Right renal cortex interstitium (tissue), 3 donors: ENCODE data around the gene FAM168A. TPM values are rescaled to one million over a fixed set of nuclear protein-coding genes. Genes with fewer than 3 reads are reported as not detected.

Source experiments
- DNase-seq, 3 donors: peaks; one replicate each; pipeline ENCODE4 v3.0.0-alpha.2; 2013; ENCODE audit warnings: low read depth in 3 of 3, low spot score in 2 of 3
- polyA plus RNA-seq, 3 donors: library from polyadenylated mRNA; unstranded; fragments of 120-200 nt; gene quantifications; one replicate each; pipeline ENCODE4 v1.2.1, GENCODE V29; 2013; ENCODE audit not compliant: insufficient read length in 3 of 3

Gene FAM168A
- polyA plus RNA-seq, 3 donors = 40.3 to 43.6 (median 40.4) TPM

DNA sequence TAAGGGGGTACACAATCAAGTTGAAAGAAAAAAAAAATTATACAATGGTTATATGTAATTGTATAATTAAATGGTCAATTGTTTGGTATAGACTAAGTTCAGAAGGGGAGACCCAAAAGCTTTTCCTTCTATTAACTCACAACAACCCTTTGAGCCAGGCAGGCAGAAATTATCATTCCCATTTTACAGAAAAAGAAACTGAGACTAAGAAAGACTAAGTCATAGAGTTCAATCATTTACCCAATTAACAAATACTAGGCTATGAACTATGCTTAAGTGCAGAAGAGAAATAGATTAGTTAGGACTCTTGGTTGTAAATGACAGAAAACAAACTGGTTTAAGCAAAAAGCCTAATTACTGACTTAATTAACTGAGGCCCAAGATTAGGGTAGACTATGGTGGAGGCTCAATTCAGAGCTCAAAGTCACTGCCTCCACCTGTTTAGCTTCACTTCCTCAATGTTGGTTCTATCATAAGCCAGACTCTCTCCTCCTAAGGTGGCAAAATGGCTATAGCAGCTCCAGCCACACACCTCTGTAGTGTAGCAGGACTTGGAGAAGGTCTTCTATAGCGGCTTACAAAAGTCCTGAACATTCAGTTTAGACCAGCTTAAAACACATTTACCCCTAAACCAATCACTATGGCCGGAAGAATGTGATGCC, 34.2 kb downstream of the FAM168A start:
- DNase-seq = no peak

DNA sequence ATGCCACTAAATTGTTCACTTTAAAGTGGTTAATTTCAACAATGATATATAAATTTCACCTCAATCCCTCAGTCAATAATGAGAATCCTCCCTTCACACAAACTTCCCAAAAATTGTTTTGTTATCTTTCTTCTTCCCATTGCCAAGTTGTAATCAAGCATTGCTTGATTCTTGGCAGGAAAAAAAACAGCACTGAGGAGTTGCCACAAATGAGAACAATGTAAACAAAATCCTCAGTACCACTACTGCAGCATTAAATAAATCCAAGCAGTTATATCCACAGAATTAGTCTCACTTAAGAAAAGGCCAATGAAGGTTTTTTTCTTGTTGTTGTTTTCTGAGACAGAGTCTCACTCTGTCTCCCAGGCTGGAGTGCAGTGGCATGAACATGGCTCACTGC, 38.2 kb downstream of the FAM168A start:
- no peak for DNase-seq

DNA sequence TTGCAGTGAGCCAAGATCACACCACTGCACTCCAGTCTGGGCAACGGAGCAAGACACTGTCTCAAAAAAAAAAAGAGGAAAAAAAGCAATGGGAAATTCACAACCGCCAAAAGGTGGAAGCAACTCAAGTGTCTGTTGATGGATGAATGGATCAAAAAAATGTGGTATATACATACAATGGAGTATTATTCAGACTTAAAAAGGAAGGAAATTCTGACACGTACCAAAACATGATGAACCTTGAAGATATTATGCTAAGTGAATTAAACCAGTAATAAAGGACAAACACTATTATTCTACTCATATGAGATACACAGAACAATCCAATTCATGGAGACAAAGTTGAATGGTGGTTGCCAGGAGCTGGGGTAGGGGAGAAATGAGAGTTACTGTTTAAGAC, 40.9 kb downstream of the FAM168A start:
- no peak for DNase-seq

DNA sequence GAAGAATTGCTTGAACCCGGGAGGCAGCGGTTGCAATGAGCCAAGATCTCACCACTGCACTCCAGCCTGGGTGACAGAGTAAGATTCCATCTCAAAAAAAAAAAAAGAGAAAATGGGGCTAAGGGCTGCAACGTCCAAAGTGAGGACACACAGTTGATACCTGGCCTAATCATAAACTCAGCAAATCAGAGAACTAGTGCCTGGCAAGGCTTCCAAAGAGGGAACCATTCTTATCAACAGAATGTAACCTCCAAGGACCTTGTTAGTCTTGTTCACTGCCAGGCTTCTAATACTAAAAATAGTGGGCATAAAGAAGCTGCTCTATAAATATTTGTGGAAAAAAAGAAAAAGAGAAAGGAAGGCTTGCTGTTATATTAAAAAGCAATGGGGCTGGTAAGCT, 42.3 kb downstream of the FAM168A start:
- DNase-seq = no peak

DNA sequence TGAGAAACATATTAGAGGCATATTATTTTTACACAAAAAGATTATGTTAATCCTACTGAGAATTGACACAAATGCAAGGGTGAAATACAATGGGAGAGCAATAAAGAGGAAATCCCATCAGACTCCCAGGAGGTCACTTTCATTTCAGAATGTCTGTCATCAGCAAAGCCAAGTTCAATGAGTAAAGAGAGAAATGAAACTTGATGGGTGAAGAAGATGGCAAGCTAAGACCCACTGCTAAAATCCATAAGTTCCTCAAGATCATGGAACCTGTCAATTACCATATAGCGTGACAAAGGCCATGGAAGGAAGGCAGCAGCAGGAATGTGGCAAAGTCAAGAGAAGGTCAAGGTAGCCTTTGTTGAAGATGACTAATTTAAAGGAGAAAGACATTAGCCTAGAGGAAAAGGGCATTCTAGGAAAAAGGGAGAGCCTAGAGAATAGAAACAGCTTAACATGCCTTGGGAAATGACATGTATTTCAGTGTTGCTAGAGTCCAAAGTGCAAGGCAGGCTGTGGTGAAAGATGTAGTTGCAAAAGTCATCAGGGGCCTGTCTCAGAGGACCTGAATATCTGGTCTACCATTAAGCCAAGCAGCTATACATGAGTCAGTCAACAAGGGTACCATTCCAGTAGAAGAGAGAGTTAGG, 43.1 kb downstream of the FAM168A start:
- DNase-seq = no peak

DNA sequence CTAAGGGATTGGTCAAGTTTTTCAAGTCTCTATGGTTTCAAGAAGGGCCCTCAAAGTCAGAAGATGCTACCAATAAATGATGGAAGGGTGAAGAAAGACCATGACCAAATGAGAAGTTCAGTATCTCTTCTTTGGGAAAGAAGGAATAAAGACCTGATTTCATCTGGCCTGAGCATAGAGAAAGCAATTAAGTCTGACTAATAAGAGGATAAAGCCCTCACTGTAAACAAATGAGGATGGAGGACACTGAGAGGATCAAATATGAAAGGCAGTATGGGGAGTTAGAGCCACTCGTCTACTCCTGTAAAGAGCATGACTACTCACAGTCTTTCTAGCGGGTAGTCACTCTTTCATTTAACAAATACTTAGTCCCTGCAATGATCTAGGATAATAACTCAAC, 44.6 kb downstream of the FAM168A start:
- DNase-seq = no peak

DNA sequence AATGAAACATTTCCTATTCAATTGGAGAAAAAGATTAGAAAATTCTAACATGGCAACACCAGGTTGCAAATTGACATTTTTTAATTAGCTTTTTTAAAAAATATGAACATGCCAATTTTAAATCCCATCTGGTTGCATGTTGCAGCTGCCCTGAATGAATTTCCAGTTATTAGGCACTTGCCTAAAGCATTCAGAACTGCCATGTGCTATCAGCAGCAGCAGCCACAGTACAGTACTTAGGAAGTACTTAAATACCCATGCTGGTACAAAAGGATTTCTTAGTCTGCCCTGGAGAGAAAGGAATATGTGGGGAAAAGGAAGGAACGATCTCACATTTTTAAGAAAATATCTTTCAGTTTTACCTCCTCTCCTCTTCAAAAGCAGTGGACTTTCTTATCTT, 46.2 kb downstream of the FAM168A start:
- no peak for DNase-seq

DNA sequence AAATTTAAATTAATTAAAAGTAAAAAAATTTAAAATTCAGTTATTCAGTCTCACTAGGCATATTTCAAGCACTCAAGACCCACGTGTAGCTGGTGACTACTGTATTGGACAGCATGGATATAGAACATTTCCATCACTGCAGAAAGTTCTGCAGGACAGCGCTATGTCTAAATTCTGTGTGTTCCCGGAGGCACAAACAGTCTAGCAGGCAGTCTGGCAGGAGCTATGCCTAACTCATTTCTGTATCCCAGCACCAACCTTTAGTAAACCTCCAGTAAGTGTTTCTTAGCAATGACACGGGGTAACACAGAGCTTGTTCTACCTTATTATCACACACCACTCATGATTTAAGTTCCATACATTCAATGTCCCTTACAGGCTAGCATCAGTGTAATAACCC, 48.5 kb downstream of the FAM168A start:
- no peak for DNase-seq

DNA sequence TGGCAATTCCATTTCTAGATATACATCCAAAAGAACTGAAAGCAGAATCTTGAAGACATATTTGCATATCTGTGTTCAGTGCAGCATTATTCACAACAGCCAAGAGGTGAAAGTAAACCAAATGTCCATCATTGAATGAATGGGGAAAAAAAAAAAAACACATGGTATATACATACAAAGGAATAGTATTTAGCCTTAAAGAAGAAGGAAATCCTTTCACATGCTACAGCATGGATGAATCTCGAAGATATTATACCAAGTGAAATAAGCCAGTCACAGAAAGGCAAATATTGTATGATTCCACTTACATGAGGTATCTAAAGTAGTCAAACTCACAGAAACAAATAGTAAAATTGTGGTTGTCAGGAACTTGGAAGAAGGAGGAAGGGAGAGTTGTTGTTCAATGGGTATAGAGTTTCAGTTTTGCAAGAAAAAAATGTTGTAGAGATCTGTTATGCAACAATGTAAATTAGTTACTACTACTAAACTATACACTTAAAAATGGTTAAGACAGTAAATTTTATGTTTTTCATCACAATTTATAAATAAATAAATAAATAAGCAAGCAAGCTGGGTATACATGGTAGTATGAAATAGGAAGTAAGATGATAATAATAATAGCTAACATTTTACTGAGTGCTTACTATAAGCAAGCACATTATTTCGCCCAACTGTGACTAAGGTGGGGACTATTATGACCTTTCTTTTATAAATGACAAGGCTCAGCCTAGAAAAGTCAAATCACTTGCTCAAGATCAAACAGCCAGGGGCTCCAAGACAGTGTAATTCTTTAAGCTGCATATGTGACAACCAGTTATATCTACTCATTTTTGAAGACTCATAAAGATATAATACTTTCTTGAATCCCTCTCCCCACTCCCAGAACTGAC, 50.0 kb downstream of the FAM168A start:
- no peak for DNase-seq

DNA sequence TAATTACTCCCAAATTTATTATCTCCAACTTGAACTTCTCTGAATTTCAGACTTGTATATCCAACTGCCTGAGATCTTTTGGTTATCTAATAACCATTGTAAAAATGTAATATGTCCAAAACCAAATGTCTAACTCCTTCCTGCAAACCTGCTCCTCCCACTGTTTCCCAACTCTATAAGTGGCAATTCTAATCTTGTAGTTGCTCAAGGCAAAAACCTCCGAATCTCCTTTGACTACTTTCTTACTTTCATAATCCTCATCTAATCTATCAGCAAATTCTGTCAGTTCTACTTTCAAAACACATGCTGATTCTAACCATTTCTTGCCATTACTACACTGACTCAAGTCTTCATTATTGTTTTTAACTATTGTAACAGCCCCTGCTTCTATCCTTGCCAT, 55.7 kb downstream of the FAM168A start:
- no peak for DNase-seq

DNA sequence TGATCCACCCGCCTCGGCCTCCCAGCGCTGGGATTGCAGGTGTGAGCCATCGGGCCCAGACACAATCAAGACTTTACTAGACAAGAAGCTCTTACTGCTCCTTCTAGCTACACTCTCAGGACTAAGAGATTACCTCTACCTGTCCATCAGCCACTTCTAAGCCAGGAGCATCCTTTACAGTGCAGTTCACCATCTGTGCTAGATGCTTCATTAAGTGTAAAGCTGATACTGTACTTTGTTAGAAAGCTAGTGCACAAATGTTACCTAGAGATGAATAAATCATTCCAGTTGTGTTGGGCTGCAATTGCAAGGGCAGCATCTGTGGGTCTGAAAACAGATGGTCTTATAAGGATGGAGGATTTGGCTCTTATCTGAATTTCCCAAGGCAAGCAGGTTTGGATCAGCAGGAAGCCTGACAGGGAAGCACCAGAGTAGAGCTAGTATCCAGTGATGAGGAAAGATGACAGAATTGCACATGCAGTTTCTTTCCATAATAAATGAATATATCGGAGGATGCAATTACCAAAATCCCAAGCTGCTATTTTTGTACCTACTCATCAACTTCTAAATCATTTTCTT, 58.3 kb downstream of the FAM168A start:
- no peak for DNase-seq

DNA sequence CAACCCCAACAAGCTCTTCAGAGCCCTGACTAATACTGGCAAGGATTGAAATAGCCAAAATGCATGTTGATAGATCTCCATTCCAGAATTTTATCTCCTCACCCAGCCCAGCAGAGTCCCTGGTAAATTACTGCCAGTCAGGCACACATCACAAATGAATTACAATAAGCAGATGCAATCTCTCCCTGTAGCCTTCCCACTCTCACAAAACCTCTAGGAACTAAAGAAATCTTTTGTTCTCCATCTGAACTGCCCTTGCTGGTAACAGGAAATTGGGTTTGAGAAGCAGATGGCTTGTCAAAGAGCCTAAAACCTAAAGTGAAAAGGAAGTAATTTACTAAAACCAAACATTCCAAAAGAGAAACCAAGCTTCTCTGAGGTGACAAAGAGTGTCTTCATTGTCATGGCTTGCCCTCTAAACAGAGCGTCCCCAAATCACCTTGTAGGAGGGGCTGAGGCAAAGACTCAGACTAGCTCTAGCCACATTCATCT, 59.5 kb downstream of the FAM168A start:
- no peak for DNase-seq

DNA sequence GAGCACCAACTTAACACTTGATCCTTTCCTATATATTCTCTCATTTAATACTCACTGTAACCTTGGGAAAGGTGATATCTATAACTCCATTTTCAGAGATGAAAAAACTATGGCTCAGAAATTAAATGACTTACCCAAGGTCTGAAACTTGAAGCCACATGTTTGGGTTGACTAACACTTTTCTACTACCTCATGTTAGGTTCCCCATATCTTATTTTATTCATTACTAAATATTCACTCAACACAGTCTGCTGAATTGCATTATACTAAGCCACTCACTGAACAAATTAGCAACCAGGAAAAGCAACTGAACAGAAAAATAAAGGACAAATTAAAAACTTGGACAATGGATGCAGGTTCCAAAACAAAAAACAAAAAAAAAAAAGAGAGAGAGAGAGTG, 59.9 kb downstream of the FAM168A start:
- no peak for DNase-seq

DNA sequence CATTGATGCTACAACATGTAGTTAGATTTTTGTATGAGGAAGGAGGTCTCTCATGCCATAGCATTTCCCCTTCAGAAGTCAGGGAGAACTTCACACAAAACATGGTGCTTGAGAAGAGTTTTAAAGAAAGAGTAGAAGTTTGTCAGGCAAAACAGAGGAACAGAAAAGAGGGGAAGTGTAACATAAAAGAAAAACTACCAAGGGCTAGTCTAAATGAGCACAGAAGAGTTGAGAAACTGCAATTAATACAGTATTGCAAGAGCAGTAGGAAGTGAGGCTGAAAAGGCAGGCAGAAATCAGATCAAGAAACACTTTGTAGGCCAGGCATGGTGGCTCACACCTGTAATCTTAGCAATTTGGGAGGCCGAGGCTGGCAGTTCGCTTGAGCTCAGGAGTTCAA, 61.0 kb downstream of the FAM168A start:
- no peak for DNase-seq

DNA sequence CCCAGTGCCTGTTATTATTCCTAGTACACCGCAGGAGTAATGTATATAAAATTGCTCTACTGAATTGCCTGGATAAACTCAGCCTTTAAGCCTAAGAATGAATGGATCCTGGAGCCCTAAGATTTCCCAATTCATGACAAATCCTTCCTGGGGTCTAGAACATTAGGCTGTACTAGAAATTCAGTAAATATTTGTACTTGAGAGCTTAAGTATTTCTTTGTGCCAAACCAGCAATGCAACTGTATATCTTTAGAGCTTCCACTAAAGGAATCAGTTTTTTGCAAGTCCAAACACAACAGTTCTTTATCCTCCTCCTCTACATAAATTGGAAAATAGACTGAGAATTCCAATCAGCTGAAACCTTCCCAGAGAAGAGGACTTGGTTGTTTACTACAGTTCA, 65.6 kb downstream of the FAM168A start:
- DNase-seq = no peak

DNA sequence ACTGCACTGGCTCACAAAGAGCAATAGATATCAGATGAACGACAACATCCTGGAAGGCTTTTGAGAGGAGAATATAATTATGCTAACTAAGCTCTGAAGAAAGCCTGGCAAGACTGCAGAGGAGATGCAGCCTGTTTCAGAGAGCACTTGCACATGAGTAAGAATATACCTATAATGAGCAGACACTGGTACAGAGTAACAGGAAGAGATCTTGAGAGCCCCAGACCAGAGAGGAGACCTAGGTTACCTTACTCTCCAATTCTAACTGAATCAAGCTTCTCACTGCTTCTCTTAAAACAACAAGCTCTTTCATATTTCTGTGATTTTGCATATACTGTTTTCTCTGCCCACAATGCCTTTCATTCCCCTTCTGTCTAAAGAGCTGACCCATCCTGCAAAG, 66.5 kb downstream of the FAM168A start:
- DNase-seq = no peak

DNA sequence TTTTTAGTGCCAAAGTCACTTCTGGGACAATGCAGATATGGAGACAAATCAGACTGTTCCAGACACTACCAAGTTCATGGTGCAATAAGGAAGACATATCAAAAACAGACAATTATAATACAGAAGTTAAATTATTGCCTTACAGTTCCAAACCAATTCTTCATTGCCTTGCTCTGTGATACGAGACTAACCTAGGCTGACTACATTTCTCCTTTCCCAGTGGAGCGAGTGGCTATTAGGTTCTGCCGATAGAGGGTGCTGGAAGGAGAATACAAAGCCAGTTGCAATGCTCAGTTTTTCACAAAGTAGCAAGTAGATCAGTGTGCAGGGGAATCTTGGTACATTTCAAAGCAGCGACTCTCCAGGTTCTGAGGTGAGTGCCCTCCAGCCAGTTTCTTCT, 67.8 kb downstream of the FAM168A start:
- no peak for DNase-seq

DNA sequence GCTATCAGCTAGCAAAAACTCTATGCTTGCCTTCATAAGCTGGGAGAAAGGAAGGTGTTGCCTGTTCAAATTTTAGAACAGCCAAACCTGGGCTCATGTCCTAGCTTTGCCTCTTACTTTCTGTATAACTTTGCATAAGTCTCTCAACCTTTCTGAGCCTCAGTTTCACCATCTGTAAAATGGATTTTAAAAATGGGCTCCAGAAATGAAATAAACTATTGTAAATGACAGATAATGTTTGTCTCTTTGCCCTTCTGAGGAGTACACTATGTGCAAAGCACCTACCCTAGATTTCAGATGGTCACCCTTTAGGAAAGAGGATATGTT, 68.7 kb downstream of the FAM168A start:
- no peak for DNase-seq

DNA sequence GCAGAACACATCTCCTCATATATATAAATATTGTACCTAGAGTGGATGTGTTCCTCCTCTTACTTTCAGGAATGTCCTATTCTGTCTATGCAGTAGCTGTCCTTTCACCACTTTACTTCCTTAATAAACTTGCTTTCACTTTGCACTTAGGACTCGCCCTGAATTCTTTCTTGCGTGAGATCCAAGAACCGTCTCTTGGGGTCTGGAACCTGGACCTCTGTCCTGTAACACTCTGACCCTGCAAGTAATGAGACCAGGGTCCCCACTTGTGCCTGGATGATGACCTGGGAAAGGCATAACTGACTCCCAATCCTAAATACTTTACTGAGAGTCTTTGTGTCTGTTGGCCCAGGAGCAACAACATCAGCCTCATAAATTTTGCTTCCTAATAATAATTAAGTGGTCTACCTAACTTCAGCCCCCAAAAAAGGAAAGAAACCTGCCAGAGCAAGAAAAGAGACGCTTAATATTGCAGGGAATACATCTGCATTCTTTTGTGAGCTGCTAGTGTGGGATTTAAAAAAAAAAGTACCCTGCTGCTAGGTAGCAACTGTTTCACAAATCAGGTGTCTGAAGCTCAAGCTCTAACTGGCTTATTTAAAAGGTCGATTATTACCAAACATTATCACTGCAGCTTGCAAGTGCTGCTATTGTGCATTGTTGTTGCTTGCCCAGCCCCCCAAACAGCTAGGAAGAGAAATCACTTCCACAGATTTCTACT, 69.3 kb downstream of the FAM168A start:
- no peak for DNase-seq

DNA sequence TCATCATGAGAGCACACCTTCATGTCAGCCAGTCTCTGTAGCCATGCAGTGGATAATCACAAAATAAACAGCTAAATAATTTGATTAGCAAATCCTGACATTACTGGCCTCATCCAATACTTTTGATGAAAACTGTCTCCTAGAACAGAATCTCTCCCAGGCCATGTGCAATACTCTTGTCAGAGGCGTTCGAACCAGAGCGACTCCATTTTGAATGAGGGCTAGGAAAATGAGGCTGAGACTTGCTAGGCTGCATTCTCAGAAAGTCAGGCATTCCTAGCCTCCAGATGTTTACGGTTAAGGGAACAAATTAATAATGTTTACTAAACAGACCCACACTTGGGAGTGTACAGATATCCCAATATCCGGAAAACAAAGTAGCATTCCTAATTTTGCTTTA, 69.9 kb downstream of the FAM168A start:
- no peak for DNase-seq

DNA sequence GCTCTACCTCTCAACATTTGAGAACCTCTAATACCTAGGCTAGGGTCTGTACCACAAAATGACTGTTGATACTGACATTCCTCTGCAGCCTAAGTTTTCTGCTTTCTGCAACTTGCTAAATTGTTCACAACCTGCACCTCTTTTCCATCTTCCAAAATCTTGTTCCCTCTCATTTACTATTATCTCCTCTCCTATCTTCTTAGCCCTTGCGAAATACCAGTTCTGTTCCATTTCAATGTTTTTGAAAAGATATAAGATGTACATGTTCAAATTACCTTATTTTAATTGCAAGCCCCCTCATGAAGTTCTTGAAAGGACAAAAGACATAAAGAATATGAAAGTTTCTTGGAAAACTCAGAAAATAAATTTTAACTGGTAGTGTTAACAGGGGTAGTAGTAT, 72.3 kb downstream of the FAM168A start:
- no peak for DNase-seq
